ENCODE data around the gene SDR42E1. TPM values are rescaled to one million over a fixed set of nuclear protein-coding genes. Genes with fewer than 3 reads are reported as not detected.

SDR42E1 gene
- total RNA-seq, 1 donor from 2014 or later = 0.37 TPM

- Mint-ChIP-seq H3K9me3 (no peaks in the 10 kb centered on the region), H3K4me1 (peaks cover 20% of the 10 kb centered on the region), H3K4me3 (no peak overlapping the region), H3K27ac (no peak overlapping the region), H3K36me3 (peaks cover 2% of the 10 kb centered on the region), H3K27me3 (ENCODE audit: insufficient read depth, low read depth) (peaks cover 3% of the 10 kb centered on the region)
- Histone ChIP-seq H3K27me3 (no peaks in the 10 kb centered on the region), H2AFZ (replicated peaks) (no peak overlapping the region), H3K4me3 (no peak overlapping the region), H3K4me1 (peaks cover 25% of the 10 kb centered on the region), H3K9ac (no peak overlapping the region), H3K9me3 (ENCODE audit: low read depth) (no peaks in the 10 kb centered on the region), H3K36me3 (no peaks in the 10 kb centered on the region), H3K4me2 (no peak overlapping the region), H3F3A (ENCODE audit: low read depth) (peaks cover 10% of the 10 kb centered on the region), H3K27ac (no peak overlapping the region), H3K79me2 (ENCODE audit: low read depth) (no peaks in the 10 kb centered on the region), H4K20me1 (ENCODE audit: low read depth) (no peaks in the 10 kb centered on the region)
- DNase-seq (ENCODE audit: low spot score) = no peak
- no peak for TF ChIP-seq EZH2 (IDR thresholded peaks at IDR 0.05)
- no peak for TF ChIP-seq CTCF (IDR thresholded peaks at IDR 0.05)
- TF ChIP-seq EZH2phosphoT487 (IDR thresholded peaks at IDR 0.05) = no peak
Observed at GRCh38 chr16:82050506-82050905, 39.2 kb upstream of the SDR42E1 start.

GRCh38 chr16:82049484-82049883 is 38.2 kb upstream of the SDR42E1 start:
- Histone ChIP-seq H3K4me1 (peaks cover 33% of the 10 kb centered on the region), H3K4me3 (no peak overlapping the region), H3K4me2 (no peak overlapping the region), H3K9ac (no peak overlapping the region), H3K27me3 (no peaks in the 10 kb centered on the region), H3K79me2 (ENCODE audit: low read depth) (no peaks in the 10 kb centered on the region), H3K36me3 (no peaks in the 10 kb centered on the region), H3K9me3 (ENCODE audit: low read depth) (no peaks in the 10 kb centered on the region), H3K27ac (no peak overlapping the region), H2AFZ (replicated peaks) (no peak overlapping the region), H4K20me1 (ENCODE audit: low read depth) (no peaks in the 10 kb centered on the region), H3F3A (ENCODE audit: low read depth) (peaks cover 20% of the 10 kb centered on the region)
- no peaks in the 10 kb centered on the region for H3K27me3 Mint-ChIP-seq (ENCODE audit: insufficient read depth, low read depth)
- no peak for DNase-seq (ENCODE audit: low spot score)
- H3K4me3 Mint-ChIP-seq = no peak overlapping the region
- H3K9me3 Mint-ChIP-seq = no peaks in the 10 kb centered on the region
- peaks cover 28% of the 10 kb centered on the region for H3K4me1 Mint-ChIP-seq
- TF ChIP-seq EZH2 (IDR thresholded peaks at IDR 0.05) = no peak
- no peak for TF ChIP-seq EZH2phosphoT487 (IDR thresholded peaks at IDR 0.05)
- no peak for TF ChIP-seq CTCF (IDR thresholded peaks at IDR 0.05)
- H3K36me3 Mint-ChIP-seq = peaks cover 2% of the 10 kb centered on the region
- H3K27ac Mint-ChIP-seq = peak overlapping the region; percentile 34

GRCh38 chr16:82047787-82048186 is 36.5 kb upstream of the SDR42E1 start:
- TF ChIP-seq CTCF (IDR thresholded peaks at IDR 0.05) (no peak), EZH2 (IDR thresholded peaks at IDR 0.05) (no peak), EZH2phosphoT487 (IDR thresholded peaks at IDR 0.05) (no peak)
- Histone ChIP-seq H3K27ac (no peak overlapping the region), H3K79me2 (ENCODE audit: low read depth) (no peaks in the 10 kb centered on the region), H3K36me3 (no peaks in the 10 kb centered on the region), H3K4me2 (no peak overlapping the region), H3K9me3 (ENCODE audit: low read depth) (no peaks in the 10 kb centered on the region), H3K4me3 (no peak overlapping the region), H3K9ac (no peak overlapping the region), H3F3A (ENCODE audit: low read depth) (peaks cover 27% of the 10 kb centered on the region), H4K20me1 (ENCODE audit: low read depth) (no peaks in the 10 kb centered on the region), H2AFZ (replicated peaks) (no peak overlapping the region), H3K27me3 (no peaks in the 10 kb centered on the region), H3K4me1 (peaks cover 38% of the 10 kb centered on the region)
- H3K9me3 Mint-ChIP-seq = no peaks in the 10 kb centered on the region
- peaks cover 2% of the 10 kb centered on the region for H3K36me3 Mint-ChIP-seq
- no peaks in the 10 kb centered on the region for H3K27me3 Mint-ChIP-seq (ENCODE audit: insufficient read depth, low read depth)
- H3K4me3 Mint-ChIP-seq = no peak overlapping the region
- DNase-seq (ENCODE audit: low spot score) = no peak
- peaks cover 39% of the 10 kb centered on the region for H3K4me1 Mint-ChIP-seq
- H3K27ac Mint-ChIP-seq = no peak overlapping the region
